GM12878 (cell line): ENCODE measurements around the gene TDRD3. TPM values are rescaled to one million over a fixed set of nuclear protein-coding genes. Genes with fewer than 3 reads are reported as not detected.

Source experiments
- ATAC-seq: fragments of 200-7000 bp; cut with Tn5 transposase; 3 replicates; pipeline ENCODE4 v1.9.1; 2020; ENCODE audit warnings: mild to moderate bottlenecking, moderate library complexity
- BruUV-seq: library from RNA; stranded (reverse); fragments of 400-500 nt; replicated peaks from 2 replicates; lab custom pipeline; 2021; lab: Mats Ljungman, UMichigan
- CTCF ChIA-PET: fragments of 300-600 bp; sonication (Branson Sonifier 250); formaldehyde crosslinking; extraction: SDS; loops from one replicate; lab custom pipeline; 2021; ENCODE audit warnings: inconsistent platforms; lab: Yijun Ruan, JAX
- POLR2A ChIA-PET: fragments of 350-600 bp; formaldehyde crosslinking; extraction: SDS; loops from one replicate; lab custom pipeline; 2021; ENCODE audit warnings: inconsistent platforms; lab: Charles Lee
- RAD21 ChIA-PET: fragments of 300-600 bp; sonication (Branson Sonifier 250); formaldehyde crosslinking; loops from one replicate; lab custom pipeline; 2023; ENCODE audit warnings: antibody characterized with exemption; ENCODE audit not compliant: unreplicated experiment; lab: Charles Lee
- SMC1A ChIA-PET: fragments of 300-600 bp; sonication (Branson Sonifier 250); formaldehyde crosslinking; loops from one replicate; lab custom pipeline; 2023; ENCODE audit not compliant: unreplicated experiment, uncharacterized antibody; lab: Charles Lee
- DNase-seq: peaks from one replicate; pipeline ENCODE4 v3.0.0-alpha.2; 2011; ENCODE audit warnings: low read depth, low spot score
- FAIRE-seq: peaks from 3 replicates; lab custom pipeline; 2011; peaks lifted over from hg19 to GRCh38; lab: Jason Lieb, UNC
- H2AFZ ChIP-seq: 2 replicates; pipeline ENCODE4 v1.6.0; 2011; ENCODE audit warnings: low read depth, low read length, control low read depth; ENCODE audit not compliant: control insufficient read depth
- H3K27ac ChIP-seq: 2 replicates; pipeline ENCODE4 v1.5.1; 2011; ENCODE audit warnings: control low read depth; ENCODE audit not compliant: control insufficient read depth, insufficient read depth
- H3K27me3 ChIP-seq, 2 experiments: replicated peaks in 1 of 2; 2 replicates each; pipeline versions ENCODE4 v1.6.0 to v1.6.1; 2011; ENCODE audit warnings: low read length in 1 of 2; ENCODE audit not compliant: control insufficient read depth in 2 of 2, insufficient read depth in 2 of 2
- H3K36me3 ChIP-seq, 2 experiments: 2 replicates each; pipeline ENCODE4 v1.5.1; 2011; ENCODE audit warnings: low read length in 1 of 2; ENCODE audit not compliant: control insufficient read depth in 2 of 2, insufficient read depth in 2 of 2
- H3K4me1 ChIP-seq: 2 replicates; pipeline ENCODE4 v1.6.1; 2011; ENCODE audit warnings: mild to moderate bottlenecking, low read length, moderate library complexity, mixed read lengths; ENCODE audit not compliant: control insufficient read depth, insufficient read depth
- H3K4me2 ChIP-seq: 2 replicates; pipeline ENCODE4 v1.6.0; 2011; ENCODE audit warnings: control low read depth; ENCODE audit not compliant: control insufficient read depth, insufficient read depth
- H3K4me3 ChIP-seq: fragments of 200-600 bp; sonication (generic); 2 replicates; pipeline ENCODE4 v1.5.1; 2016
- H3K79me2 ChIP-seq: 2 replicates; pipeline ENCODE4 v1.6.0; 2011; ENCODE audit warnings: low read length; ENCODE audit not compliant: control insufficient read depth, insufficient read depth
- H3K9ac ChIP-seq: 2 replicates; pipeline ENCODE4 v1.8.0; 2011; ENCODE audit warnings: low read length, control low read depth, mixed read lengths; ENCODE audit not compliant: control insufficient read depth, insufficient read depth
- H3K9me3 ChIP-seq: replicated peaks from 3 replicates; pipeline ENCODE4 v1.5.1; 2011; ENCODE audit warnings: mild to moderate bottlenecking, low read length; ENCODE audit not compliant: control insufficient read depth, insufficient read depth
- H4K20me1 ChIP-seq: 2 replicates; pipeline ENCODE4 v1.6.0; 2011; ENCODE audit not compliant: control insufficient read depth, insufficient read depth
- HDGF ChIP-seq: fragments of 450-650 bp; IDR thresholded peaks from 2 replicates; pipeline ENCODE4 v1.6.1; 2016; ENCODE audit warnings: antibody characterized with exemption
- MYB ChIP-seq: fragments of 150-350 bp; IDR thresholded peaks from 2 replicates; pipeline ENCODE4 v1.6.1; 2014; ENCODE audit warnings: mild to moderate bottlenecking, low read depth, low read length, borderline replicate concordance
- WGBS: methylation state at CpG from one replicate; pipeline ENCODE4 v1.1.6; 2016; ENCODE audit warnings: low lambda C conversion rate; ENCODE audit not compliant: insufficient replicate concordance, insufficient coverage; ENCODE audit errors: missing lambda C conversion rate; 5-methylcytosine and 5-hydroxymethylcytosine counted together
- in situ Hi-C: fragments of 300-500 bp; cut with MboI; formaldehyde crosslinking; loops from 9 replicates; pipeline ENCODE4 v1.14.3; 2018; ENCODE audit warnings: mixed read lengths
- intact Hi-C: fragments of 100-400 bp; cut with micrococcal nuclease; formaldehyde crosslinking; loops from one replicate; pipeline ENCODE4 v1.14.2; 2022; ENCODE audit not compliant: unreplicated experiment
- polyA plus RNA-seq, 11 experiments: library from polyadenylated mRNA; depleted of rRNA in 4 of 11; unstranded in 6 of 11; stranded (reverse) in 5 of 11; fragments of >200 nt; fragmentation: Nextera tagmentation in 4 of 11; fragmentation: Illumina TruSeq in 1 of 11; extraction: Ambion mirVana in 4 of 11; extraction: Trizol in 1 of 11; gene quantifications; 1 replicate in 1 of 11; 2 replicates in 10 of 11; pipeline versions ENCODE4 v1.2.1 to v1.2.3, GENCODE V29; 2011 to 2016; ENCODE audit warnings: inconsistent platforms in 2 of 11, missing spikeins in 2 of 11, low read depth in 1 of 11
- total RNA-seq, 4 experiments: library from RNA; depleted of rRNA in 3 of 4; stranded (reverse); fragments of >200 nt in 3 of 4; fragmentation: Illumina TruSeq in 1 of 4; extraction: Trizol in 1 of 4; gene quantifications; 2 replicates each; pipeline versions ENCODE4 v1.2.1 to v1.2.3, GENCODE V29; 2013 to 2021
- TF ChIP-seq, protein P1 (sequence below): IDR thresholded peaks from 2 replicates; pipeline ENCODE4 v1.6.1; 2011; ENCODE audit warnings: borderline replicate concordance, low read depth, mild to moderate bottlenecking, moderate library complexity, mixed read lengths, low read length; ENCODE audit not compliant: insufficient read depth; ENCODE audit errors: extremely low read length

TDRD3 gene
- total and polyA plus RNA-seq, 10 of the 15 experiments (the other 5 are each of a cell fraction or from before 2014, with no cell fraction given): 8.4 to 27.9 (median 15.8) TPM

DNA sequence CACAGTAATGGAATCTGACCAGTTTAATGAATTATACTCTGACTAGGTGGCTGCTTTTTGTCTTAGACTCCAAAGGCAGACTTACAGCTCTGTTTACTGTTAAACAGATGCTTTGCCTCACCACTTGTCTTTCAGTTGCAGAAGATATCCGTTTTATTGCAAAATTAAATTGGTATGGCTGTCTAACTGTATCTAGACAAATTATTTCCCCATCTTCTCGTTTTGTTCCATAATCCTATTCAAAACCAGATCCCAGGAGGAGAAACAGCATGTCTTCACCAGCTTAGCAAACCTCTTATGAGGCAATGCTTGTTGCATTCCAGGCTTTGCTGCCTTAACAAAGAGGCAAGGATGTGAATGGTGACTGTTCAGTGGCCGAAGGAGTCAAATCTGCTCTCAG, 215.6 kb downstream of the TDRD3 start:
- no peaks in the 10 kb centered on the region for H3K27me3 ChIP-seq
- H3K9me3 ChIP-seq: no peaks in the 10 kb centered on the region
- intact Hi-C loops: no loop called here
- H2AFZ ChIP-seq: no peak overlapping the region
- no TSS peak for BruUV-seq
- ChIA-PET RAD21 (no interaction called here), CTCF (interaction anchor here (0.9 to 1.7 kb wide), 3 partner anchors 11 to 15 kb away, joined by 3 to 4 read pairs (median 4); no protein-coding TSS in a partner anchor), SMC1A (interaction anchor here (1.6 kb wide), 1 partner anchor 19 kb away, joined by 4 read pairs; no protein-coding TSS in a partner anchor), POLR2A (no interaction called here)
- no peaks in the 10 kb centered on the region for H3K4me1 ChIP-seq
- no peak for ATAC-seq
- H3K9ac ChIP-seq: no peak overlapping the region
- H3K36me3 ChIP-seq: no peaks in the 10 kb centered on the region
- H3K27ac ChIP-seq: no peak overlapping the region
- no peaks in the 10 kb centered on the region for H4K20me1 ChIP-seq
- in situ Hi-C loops: no loop called here
- TF ChIP-seq, protein P1, sequence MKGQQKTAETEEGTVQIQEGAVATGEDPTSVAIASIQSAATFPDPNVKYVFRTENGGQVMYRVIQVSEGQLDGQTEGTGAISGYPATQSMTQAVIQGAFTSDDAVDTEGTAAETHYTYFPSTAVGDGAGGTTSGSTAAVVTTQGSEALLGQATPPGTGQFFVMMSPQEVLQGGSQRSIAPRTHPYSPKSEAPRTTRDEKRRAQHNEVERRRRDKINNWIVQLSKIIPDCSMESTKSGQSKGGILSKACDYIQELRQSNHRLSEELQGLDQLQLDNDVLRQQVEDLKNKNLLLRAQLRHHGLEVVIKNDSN: no peak
- WGBS: 7% methylated on average over 3 of the region's 3 CpGs
- no peak overlapping the region for H3K4me2 ChIP-seq
- no peak for FAIRE-seq
- no peaks in the 10 kb centered on the region for H3K79me2 ChIP-seq
- no peak overlapping the region for H3K4me3 ChIP-seq
- no peak for DNase-seq

DNA sequence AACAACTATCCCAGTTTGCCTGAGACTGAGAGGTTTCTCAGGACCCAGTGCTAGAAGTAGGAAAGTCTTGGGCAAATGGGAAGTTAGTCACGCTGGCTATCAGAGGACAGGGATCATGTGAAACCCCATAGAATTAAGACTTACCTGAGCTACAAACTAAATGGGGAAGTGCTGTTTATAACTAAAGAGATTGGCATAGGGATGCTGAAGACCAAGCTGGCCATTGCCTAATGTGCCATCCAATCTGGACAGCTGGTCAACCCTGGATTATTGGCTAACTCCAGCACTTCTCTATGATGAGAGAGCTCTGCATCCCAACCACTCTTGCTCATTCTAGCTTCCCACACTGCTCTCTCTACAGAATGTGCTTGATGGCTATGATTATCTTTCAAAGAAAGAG, 216.1 kb downstream of the TDRD3 start:
- no TSS peak for BruUV-seq
- SMC1A ChIA-PET: no interaction called here
- no peak for DNase-seq
- Histone ChIP-seq H3K4me2 (no peak overlapping the region), H3K9ac (no peak overlapping the region), H3K4me1 (no peaks in the 10 kb centered on the region), H3K4me3 (no peak overlapping the region), H3K27me3 (no peaks in the 10 kb centered on the region), H3K9me3 (no peaks in the 10 kb centered on the region), H2AFZ (no peak overlapping the region), H3K79me2 (no peaks in the 10 kb centered on the region), H3K36me3 (no peaks in the 10 kb centered on the region), H4K20me1 (no peaks in the 10 kb centered on the region), H3K27ac (no peak overlapping the region)
- 83% methylated on average over 1 of the region's 1 CpG for whole genome bisulfite sequencing
- RAD21 ChIA-PET: no interaction called here
- FAIRE-seq: no peak
- POLR2A ChIA-PET: no interaction called here
- intact Hi-C loops (no loop called here), in situ Hi-C loops (no loop called here)
- no peak for ATAC-seq
- no peak for TF ChIP-seq MYB
- TF ChIP-seq HDGF: no peak
- CTCF ChIA-PET: interaction anchor here (1.2 kb wide), 1 partner anchor 11 kb away, joined by 3 read pairs; no protein-coding TSS in a partner anchor
